Naive thymus-derived CD4-positive, alpha-beta T cell (primary cell): Measurements from ENCODE around the gene BCL2. TPM values are rescaled to one million over a fixed set of nuclear protein-coding genes. Genes with fewer than 3 reads are reported as not detected.

Source experiments
- ATAC-seq: fragments of 150-1000 bp; cut with Tn5 transposase; 2 replicates; pipeline ENCODE4 v1.10.0; 2021; ENCODE audit warnings: mild to moderate bottlenecking, moderate library complexity
- CTCF ChIA-PET: fragments of 350-600 bp; sonication (Branson Sonifier 250); formaldehyde crosslinking; loops from one replicate; lab custom pipeline; 2021; ENCODE audit warnings: antibody characterized with exemption; lab: Charles Lee
- POLR2A ChIA-PET: fragments of 350-600 bp; sonication (Branson Sonifier 250); formaldehyde crosslinking; loops from one replicate; lab custom pipeline; 2021; ENCODE audit warnings: antibody characterized with exemption, inconsistent platforms; lab: Charles Lee
- DNase-seq, 9 donors: peaks; one replicate each; pipeline versions ENCODE4 v3.0.0 to v3.0.0-alpha.2; 2020 to 2022; ENCODE audit warnings: mixed read lengths in 1 of 9
- H3K27ac ChIP-seq: one replicate; pipeline ENCODE4 v1.7.0; 2013; ENCODE audit warnings: mild to moderate bottlenecking, low read depth, low read length, moderate library complexity
- H3K27me3 ChIP-seq, 2 donors: one replicate each; pipeline ENCODE4 v1.7.0; 2013; ENCODE audit warnings: low read length in 2 of 2, mild to moderate bottlenecking in 2 of 2, moderate library complexity in 2 of 2; ENCODE audit not compliant: control insufficient read depth in 2 of 2, insufficient read depth in 2 of 2
- H3K36me3 ChIP-seq, 3 experiments: 1 replicate in 2 of 3; 2 replicates in 1 of 3; pipeline ENCODE4 v1.7.0; 2013; ENCODE audit warnings: low read length in 3 of 3, mild to moderate bottlenecking in 3 of 3, moderate library complexity in 1 of 3; ENCODE audit not compliant: insufficient read depth in 3 of 3, control insufficient read depth in 2 of 3
- H3K4me1 ChIP-seq, 2 donors: one replicate each; pipeline ENCODE4 v1.7.0; 2013; ENCODE audit warnings: low read length in 2 of 2, mild to moderate bottlenecking in 2 of 2, moderate library complexity in 1 of 2; ENCODE audit not compliant: control insufficient read depth in 2 of 2, insufficient read depth in 2 of 2
- H3K4me3 ChIP-seq: 2 replicates; pipeline ENCODE4 v1.7.0; 2013; ENCODE audit warnings: mild to moderate bottlenecking, low read length
- H3K9me3 ChIP-seq, 3 experiments: 1 replicate in 2 of 3; 2 replicates in 1 of 3; pipeline ENCODE4 v1.7.0; 2013; ENCODE audit warnings: low read length in 3 of 3; ENCODE audit not compliant: control insufficient read depth in 2 of 3
- H3K27ac Mint-ChIP-seq, 9 donors: one replicate each; pipeline ENCODE4 v1.8.0; 2020 to 2022; ENCODE audit warnings: mixed read lengths in 9 of 9, mild to moderate bottlenecking in 8 of 9, moderate library complexity in 5 of 9, inconsistent platforms in 2 of 9
- H3K27me3 Mint-ChIP-seq, 5 donors: one replicate each; pipeline ENCODE4 v1.8.0; 2021 to 2022; ENCODE audit warnings: mixed read lengths in 5 of 5, mild to moderate bottlenecking in 1 of 5
- H3K36me3 Mint-ChIP-seq, 5 donors: one replicate each; pipeline ENCODE4 v1.8.0; 2020 to 2022; ENCODE audit warnings: mixed read lengths in 5 of 5, mild to moderate bottlenecking in 3 of 5, inconsistent platforms in 1 of 5
- H3K4me1 Mint-ChIP-seq, 7 donors: one replicate each; pipeline ENCODE4 v1.8.0; 2020 to 2022; ENCODE audit warnings: mixed read lengths in 7 of 7, mild to moderate bottlenecking in 3 of 7, inconsistent platforms in 1 of 7
- H3K4me3 Mint-ChIP-seq, 10 donors: one replicate each; pipeline ENCODE4 v1.8.0; 2020 to 2022; ENCODE audit warnings: mild to moderate bottlenecking in 10 of 10, mixed read lengths in 10 of 10, moderate library complexity in 6 of 10, inconsistent platforms in 2 of 10
- H3K9me3 Mint-ChIP-seq, 11 donors: one replicate each; pipeline ENCODE4 v1.8.0; 2020 to 2022; ENCODE audit warnings: mixed read lengths in 11 of 11, mild to moderate bottlenecking in 4 of 11, inconsistent platforms in 1 of 11, moderate library complexity in 1 of 11
- intact Hi-C, 2 donors: fragments of 100-400 bp; cut with micrococcal nuclease; formaldehyde crosslinking; loops; one replicate each; pipeline ENCODE4 v1.15.1; 2023
- polyA plus RNA-seq, 2 donors: library from polyadenylated mRNA; unstranded; fragments of 300-500 nt; fragmentation: Illumina TruSeq; gene quantifications; one replicate each; pipeline ENCODE4 v1.2.3, GENCODE V29; 2021
- total RNA-seq, 6 experiments: library from RNA in 5 of 6; stranded (reverse) in 5 of 6; gene quantifications; 1 replicate in 5 of 6; 2 replicates in 1 of 6; pipeline ENCODE4 v1.2.3 and lab custom pipeline; 2021 to 2026

BCL2 gene
- total and polyA plus RNA-seq, 7 experiments from 2014 or later, result 32.7 to 154 (median 40.1) TPM

GRCh38 chr18:63112706-63113105 lies 206.9 kb downstream of the BCL2 start:
- Histone ChIP-seq H3K36me3 (no peaks in the 10 kb centered on the region), H3K4me3 (no peak overlapping the region), H3K27me3 (no peaks in the 10 kb centered on the region), H3K4me1 (peaks cover 0 to 1% of the 10 kb centered on the region in 2 donors), H3K9me3 (no peaks in the 10 kb centered on the region), H3K27ac (no peak overlapping the region)
- Mint-ChIP-seq H3K9me3 (peaks cover 3 to 19% (median 9%) of the 10 kb centered on the region in 11 donors), H3K4me3 (no peak overlapping the region), H3K27me3 (peaks cover 0 to 29% (median 5%) of the 10 kb centered on the region in 5 donors), H3K4me1 (peaks cover 7 to 18% (median 16%) of the 10 kb centered on the region in 7 donors), H3K27ac (no peak overlapping the region), H3K36me3 (peaks cover 4 to 23% (median 8%) of the 10 kb centered on the region in 5 donors)
- intact Hi-C loops, result loop anchor here in 1 of 2 donors (5.0 kb wide), 1 partner anchor 35 kb away; no protein-coding TSS in a partner anchor
- ChIA-PET POLR2A (no interaction called here), CTCF (interaction anchor here (0.7 kb wide), 1 partner anchor 14 kb away, joined by 3 read pairs; no protein-coding TSS in a partner anchor)
- ATAC-seq (no peak), DNase-seq (no peak)

GRCh38 chr18:63111671-63112402 lies 207.7 kb downstream of the BCL2 start:
- CTCF ChIA-PET, result interaction anchor here (0.7 kb wide), 1 partner anchor 15 kb away, joined by 3 read pairs; no protein-coding TSS in a partner anchor
- no peak for DNase-seq

DNA sequence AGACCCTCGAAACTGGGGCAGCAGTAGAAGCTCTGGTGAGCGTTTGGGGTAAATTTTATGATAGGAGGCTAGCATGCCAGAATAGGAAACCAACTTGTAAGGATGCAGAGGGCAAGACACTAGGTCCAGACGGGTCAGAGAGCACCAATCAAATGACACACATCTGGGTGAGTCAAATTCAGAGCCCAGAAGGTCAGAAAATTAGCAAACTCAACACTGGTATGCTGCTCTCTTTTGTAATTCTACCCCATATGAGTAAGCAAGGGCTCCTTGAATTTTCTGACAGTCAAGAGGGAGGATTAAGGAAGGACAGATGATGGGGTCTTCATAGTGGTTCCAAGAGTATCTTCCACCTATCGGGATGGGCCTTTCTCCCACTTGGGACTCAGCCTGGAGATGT lies 209.8 kb downstream of the BCL2 start:
- Mint-ChIP-seq H3K36me3 (peaks cover 4 to 28% (median 8%) of the 10 kb centered on the region in 5 donors), H3K4me3 (no peak overlapping the region), H3K9me3 (peaks cover 3 to 24% (median 9%) of the 10 kb centered on the region in 11 donors), H3K27me3 (peaks cover 0 to 7% (median 5%) of the 10 kb centered on the region in 5 donors), H3K4me1 (peaks cover 11 to 30% (median 21%) of the 10 kb centered on the region in 7 donors), H3K27ac (no peak overlapping the region)
- intact Hi-C loops, result loop anchor here in 1 of 2 donors (5.0 kb wide), 1 partner anchor 33 kb away; no protein-coding TSS in a partner anchor
- H3K27ac ChIP-seq, result no peak overlapping the region
- DNase-seq, result no peak
- ChIA-PET CTCF (no interaction called here), POLR2A (no interaction called here)
- no peaks in the 10 kb centered on the region for H3K27me3 ChIP-seq
- H3K4me1 ChIP-seq, result peaks cover 0 to 7% of the 10 kb centered on the region in 2 donors
- H3K4me3 ChIP-seq, result no peak overlapping the region
- no peaks in the 10 kb centered on the region for H3K9me3 ChIP-seq
- H3K36me3 ChIP-seq, result no peaks in the 10 kb centered on the region
- ATAC-seq, result no peak

More at GRCh38 chr18:63111671-63112402, 207.7 kb downstream of the BCL2 start:
- no peak for ATAC-seq
- peak overlapping the region in 1 of 10 donors; percentile 26 for H3K4me3 Mint-ChIP-seq
- Histone ChIP-seq H3K27ac (no peak overlapping the region), H3K9me3 (no peaks in the 10 kb centered on the region), H3K27me3 (no peaks in the 10 kb centered on the region), H3K36me3 (no peaks in the 10 kb centered on the region), H3K4me1 (peaks cover 0 to 7% of the 10 kb centered on the region in 2 donors), H3K4me3 (no peak overlapping the region)
- no peak overlapping the region for H3K27ac Mint-ChIP-seq
- H3K27me3 Mint-ChIP-seq, result peaks cover 0 to 21% (median 5%) of the 10 kb centered on the region in 5 donors
- intact Hi-C loops, result loop anchor here in 1 of 2 donors (5.0 kb wide), 1 partner anchor 35 kb away; no protein-coding TSS in a partner anchor
- H3K9me3 Mint-ChIP-seq, result peaks cover 3 to 19% (median 9%) of the 10 kb centered on the region in 11 donors
- POLR2A ChIA-PET, result no interaction called here
- peaks cover 4 to 23% (median 8%) of the 10 kb centered on the region in 5 donors for H3K36me3 Mint-ChIP-seq
- H3K4me1 Mint-ChIP-seq, result peaks cover 6 to 22% (median 14%) of the 10 kb centered on the region in 7 donors

GRCh38 chr18:63109022-63109421 lies 210.5 kb downstream of the BCL2 start:
- intact Hi-C loops, result no loop called here
- no peak for DNase-seq

GRCh38 chr18:63107931-63108330 lies 211.6 kb downstream of the BCL2 start:
- H3K27ac Mint-ChIP-seq, result no peak overlapping the region
- H3K9me3 Mint-ChIP-seq, result peaks cover 4 to 29% (median 10%) of the 10 kb centered on the region in 11 donors
- POLR2A ChIA-PET, result no interaction called here

More at GRCh38 chr18:63109022-63109421, 210.5 kb downstream of the BCL2 start:
- H3K27ac ChIP-seq, result no peak overlapping the region
- no peaks in the 10 kb centered on the region for H3K36me3 ChIP-seq
- no peak for ATAC-seq
- no peaks in the 10 kb centered on the region for H3K27me3 ChIP-seq
- H3K9me3 ChIP-seq, result no peaks in the 10 kb centered on the region
- no peak overlapping the region for H3K27ac Mint-ChIP-seq
- ChIA-PET CTCF (no interaction called here), POLR2A (no interaction called here)
- peaks cover 0 to 6% (median 5%) of the 10 kb centered on the region in 5 donors for H3K27me3 Mint-ChIP-seq
- H3K9me3 Mint-ChIP-seq, result peaks cover 3 to 24% (median 9%) of the 10 kb centered on the region in 11 donors
- peaks cover 4 to 28% (median 8%) of the 10 kb centered on the region in 5 donors for H3K36me3 Mint-ChIP-seq
- H3K4me1 ChIP-seq, result peaks cover 0 to 7% of the 10 kb centered on the region in 2 donors
- H3K4me1 Mint-ChIP-seq, result peaks cover 8 to 27% (median 19%) of the 10 kb centered on the region in 7 donors
- no peak overlapping the region for H3K4me3 ChIP-seq
- H3K4me3 Mint-ChIP-seq, result no peak overlapping the region

DNA sequence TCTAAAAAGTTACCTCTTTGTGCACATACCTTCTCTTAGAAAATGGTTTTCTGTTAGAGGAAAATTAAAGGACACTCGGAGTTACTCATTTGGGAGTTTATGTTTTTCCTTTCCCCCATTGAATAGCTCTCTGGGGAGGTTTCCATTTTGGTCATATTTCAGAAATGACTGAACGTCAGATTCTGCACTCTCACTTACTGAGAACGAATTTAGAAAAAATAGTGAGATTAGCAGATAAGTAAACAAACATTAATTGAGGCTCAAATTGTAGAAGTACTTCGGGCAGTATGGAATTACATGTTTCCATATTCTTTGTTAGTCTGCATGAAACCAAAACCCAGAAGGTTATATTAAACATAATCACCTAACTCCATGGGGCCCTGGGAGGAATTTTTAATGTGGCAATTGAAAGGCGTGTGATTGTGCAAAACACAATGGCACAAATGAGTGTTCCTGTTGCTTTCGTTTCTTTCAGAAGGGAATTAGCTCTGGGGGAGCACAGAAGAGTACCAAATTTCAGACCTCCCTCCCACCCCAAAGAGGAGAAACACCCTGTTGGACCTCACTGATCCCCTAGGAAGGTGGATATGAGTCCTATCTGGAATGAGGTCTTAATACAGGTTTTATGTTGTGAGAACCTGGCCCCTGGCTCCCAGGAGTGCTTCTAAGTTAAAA lies 212.3 kb downstream of the BCL2 start:
- DNase-seq (no peak), ATAC-seq (no peak)
- Histone ChIP-seq H3K27me3 (no peaks in the 10 kb centered on the region), H3K9me3 (no peaks in the 10 kb centered on the region), H3K27ac (no peak overlapping the region), H3K4me1 (peaks cover 0 to 7% of the 10 kb centered on the region in 2 donors), H3K4me3 (no peak overlapping the region), H3K36me3 (no peaks in the 10 kb centered on the region)
- ChIA-PET CTCF (interaction anchor here (0.8 kb wide), 1 partner anchor 216 kb away, joined by 4 read pairs; no protein-coding TSS in a partner anchor), POLR2A (interaction anchor here (1.1 kb wide), 1 partner anchor 8 kb away, joined by 3 read pairs; no protein-coding TSS in a partner anchor)
- H3K4me1 Mint-ChIP-seq, result peaks cover 9 to 35% (median 21%) of the 10 kb centered on the region in 7 donors
- H3K4me3 Mint-ChIP-seq, result peak overlapping the region in 3 of 10 donors; percentile 4 to 52 (median 35)
- intact Hi-C loops, result no loop called here
- peak overlapping the region in 1 of 9 donors; percentile 75 for H3K27ac Mint-ChIP-seq
- peaks cover 0 to 11% (median 6%) of the 10 kb centered on the region in 5 donors for H3K27me3 Mint-ChIP-seq
- H3K36me3 Mint-ChIP-seq, result peaks cover 0 to 24% (median 5%) of the 10 kb centered on the region in 5 donors
- peaks cover 0 to 23% (median 5%) of the 10 kb centered on the region in 11 donors for H3K9me3 Mint-ChIP-seq

More at GRCh38 chr18:63107931-63108330, 211.6 kb downstream of the BCL2 start:
- Histone ChIP-seq H3K36me3 (no peaks in the 10 kb centered on the region), H3K9me3 (no peaks in the 10 kb centered on the region), H3K27me3 (no peaks in the 10 kb centered on the region), H3K4me3 (no peak overlapping the region), H3K4me1 (peaks cover 0 to 7% of the 10 kb centered on the region in 2 donors), H3K27ac (no peak overlapping the region)
- ATAC-seq (no peak), DNase-seq (no peak)
- CTCF ChIA-PET, result interaction anchor here (0.8 kb wide), 1 partner anchor 216 kb away, joined by 4 read pairs; no protein-coding TSS in a partner anchor
- H3K4me3 Mint-ChIP-seq, result no peak overlapping the region
- intact Hi-C loops, result loop anchor here in 1 of 2 donors (1.0 kb wide), 1 partner anchor 10 kb away; no protein-coding TSS in a partner anchor
- peaks cover 0 to 10% (median 6%) of the 10 kb centered on the region in 5 donors for H3K27me3 Mint-ChIP-seq
- peaks cover 8 to 32% (median 20%) of the 10 kb centered on the region in 7 donors for H3K4me1 Mint-ChIP-seq
- H3K36me3 Mint-ChIP-seq, result peaks cover 4 to 29% (median 8%) of the 10 kb centered on the region in 5 donors
